SJCRH30 (cell line): ENCODE results near the gene MAMSTR. TPM values are rescaled to one million over a fixed set of nuclear protein-coding genes. Genes with fewer than 3 reads are reported as not detected.

Experiments
- total RNA-seq: library from RNA; depleted of rRNA; stranded (reverse); fragments of >200 nt; shearing (Covaris generic); gene quantifications from 2 replicates; pipeline ENCODE4 v1.2.3, GENCODE V29; 2014; rRNA removed

MAMSTR gene
- total RNA-seq, 1 experiment from 2014 or later: 24.5 TPM

Other genes starting within 250 kb of the MAMSTR start
- not detected in 2 replicates for gene LMTK3, start 207.9 kb downstream of the MAMSTR start, total RNA-seq
- 0.26 TPM in 1 of 2 replicates, not detected in the other for gene SULT2B1, start 167.6 kb downstream of the MAMSTR start, total RNA-seq
- gene SPACA4, start 113.0 kb downstream of the MAMSTR start, total RNA-seq: not detected in 2 replicates
- 1.9 and 3.3 TPM in 2 replicates for gene FAM83E, start 104.6 kb downstream of the MAMSTR start, total RNA-seq
- gene RPL18, start 100.5 kb downstream of the MAMSTR start, total RNA-seq: 1,609 and 2,008 TPM in 2 replicates
- 13.1 and 17.4 TPM in 2 replicates for gene SPHK2, start 100.2 kb downstream of the MAMSTR start, total RNA-seq
- gene DBP, start 82.3 kb downstream of the MAMSTR start, total RNA-seq: 23.9 and 24.4 TPM in 2 replicates
- 10.7 and 11.8 TPM in 2 replicates for gene CA11, start 73.5 kb downstream of the MAMSTR start, total RNA-seq
- 151 and 155 TPM in 2 replicates for gene NTN5, start 46.7 kb downstream of the MAMSTR start, total RNA-seq
- gene FUT2, start 23.8 kb downstream of the MAMSTR start, total RNA-seq: 0.08 and 0.30 TPM in 2 replicates
- 0.99 and 1.5 TPM in 2 replicates for gene RASIP1, start 20.9 kb upstream of the MAMSTR start, total RNA-seq
- not detected in 2 replicates for gene IZUMO1, start 27.2 kb upstream of the MAMSTR start, total RNA-seq
- gene FUT1, start 32.9 kb upstream of the MAMSTR start, total RNA-seq: not detected in 2 replicates
- gene FGF21, start 35.8 kb upstream of the MAMSTR start, total RNA-seq: not detected in 2 replicates
- 31.7 and 36.0 TPM in 2 replicates for gene BCAT2, start 91.3 kb upstream of the MAMSTR start, total RNA-seq
- gene HSD17B14, start 116.8 kb upstream of the MAMSTR start, total RNA-seq: not detected in 2 replicates
- gene PLEKHA4, start 148.9 kb upstream of the MAMSTR start, total RNA-seq: 19.3 and 26.6 TPM in 2 replicates
- 11.1 and 12.5 TPM in 2 replicates for gene PPP1R15A, start 152.7 kb upstream of the MAMSTR start, total RNA-seq
- gene TULP2, start 179.0 kb upstream of the MAMSTR start, total RNA-seq: not detected in 2 replicates
- 91.2 and 97.1 TPM in 2 replicates for gene NUCB1, start 180.6 kb upstream of the MAMSTR start, total RNA-seq
- not detected in 2 replicates for gene DHDH, start 214.0 kb upstream of the MAMSTR start, total RNA-seq
- gene BAX, start 235.2 kb upstream of the MAMSTR start, total RNA-seq: 49.1 and 56.9 TPM in 2 replicates
- gene FTL, start 245.6 kb upstream of the MAMSTR start, total RNA-seq: 1,133 and 1,259 TPM in 2 replicates